Measurements from ENCODE around the gene ACTBL2. TPM values are rescaled to one million over a fixed set of nuclear protein-coding genes. Genes with fewer than 3 reads are reported as not detected.
A peak's percentile ranks its signal among the peaks of the same experiment; 100 is the strongest.

ACTBL2 gene
- total and polyA plus RNA-seq, 3 donors from 2014 or later, result 0.15 to 0.16 TPM; not detected in 1

DNA sequence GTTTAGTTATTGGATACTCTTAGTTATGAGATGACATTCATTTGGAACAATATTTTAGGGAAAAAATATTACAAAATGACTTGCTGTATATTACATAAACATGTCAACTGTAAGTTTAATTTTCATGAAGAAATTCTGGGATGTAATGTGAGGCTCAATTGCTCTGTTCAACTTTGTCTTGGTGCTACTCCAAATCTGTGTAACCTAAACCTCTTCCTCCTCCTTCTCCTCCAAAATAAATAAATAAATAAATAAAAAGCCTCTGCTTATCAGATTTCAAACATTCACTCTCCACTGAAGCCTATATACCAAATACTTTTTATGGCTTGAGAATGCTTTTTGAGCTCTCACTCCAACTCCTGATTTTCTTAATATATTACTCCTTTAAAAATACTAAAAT is 27.7 kb downstream of the ACTBL2 start:
- intact Hi-C loops (cut with DNase I; ENCODE audit: low total_unique reads), result no loop called here
- Histone ChIP-seq H3K4me3 (no peak overlapping the region), H3K36me3 (ENCODE audit: low read depth, missing control alignments) (no peaks in the 10 kb centered on the region), H3K4me1 (peaks cover 42% of the 10 kb centered on the region), H3K9me3 (no peaks in the 10 kb centered on the region), H3K27ac (no peak overlapping the region), H3K27me3 (no peaks in the 10 kb centered on the region)
- TF ChIP-seq, protein P1, sequence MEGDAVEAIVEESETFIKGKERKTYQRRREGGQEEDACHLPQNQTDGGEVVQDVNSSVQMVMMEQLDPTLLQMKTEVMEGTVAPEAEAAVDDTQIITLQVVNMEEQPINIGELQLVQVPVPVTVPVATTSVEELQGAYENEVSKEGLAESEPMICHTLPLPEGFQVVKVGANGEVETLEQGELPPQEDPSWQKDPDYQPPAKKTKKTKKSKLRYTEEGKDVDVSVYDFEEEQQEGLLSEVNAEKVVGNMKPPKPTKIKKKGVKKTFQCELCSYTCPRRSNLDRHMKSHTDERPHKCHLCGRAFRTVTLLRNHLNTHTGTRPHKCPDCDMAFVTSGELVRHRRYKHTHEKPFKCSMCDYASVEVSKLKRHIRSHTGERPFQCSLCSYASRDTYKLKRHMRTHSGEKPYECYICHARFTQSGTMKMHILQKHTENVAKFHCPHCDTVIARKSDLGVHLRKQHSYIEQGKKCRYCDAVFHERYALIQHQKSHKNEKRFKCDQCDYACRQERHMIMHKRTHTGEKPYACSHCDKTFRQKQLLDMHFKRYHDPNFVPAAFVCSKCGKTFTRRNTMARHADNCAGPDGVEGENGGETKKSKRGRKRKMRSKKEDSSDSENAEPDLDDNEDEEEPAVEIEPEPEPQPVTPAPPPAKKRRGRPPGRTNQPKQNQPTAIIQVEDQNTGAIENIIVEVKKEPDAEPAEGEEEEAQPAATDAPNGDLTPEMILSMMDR (IDR thresholded peaks at IDR 0.05), result no peak
- TF ChIP-seq POLR2A (IDR thresholded peaks at IDR 0.05), result no peak
- no peak for DNase-seq

DNA sequence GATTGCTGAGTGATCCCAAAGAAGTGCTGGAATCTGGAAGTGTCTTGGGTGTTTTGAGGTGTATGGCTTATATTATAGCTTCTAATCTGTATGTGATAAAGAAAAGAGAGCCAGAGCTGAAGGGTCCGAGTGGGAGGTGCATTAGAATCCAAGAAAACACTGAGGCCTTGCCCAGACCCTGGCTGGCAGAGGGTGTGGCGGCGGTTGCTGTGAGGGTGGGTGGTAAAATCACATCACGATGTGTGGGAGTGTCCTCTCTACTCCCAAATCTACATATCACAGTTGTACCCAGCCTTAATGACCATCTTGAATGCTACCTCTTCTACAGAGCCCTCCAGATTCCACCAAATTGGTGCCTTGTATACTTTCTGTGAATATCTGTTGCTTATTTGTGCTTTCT is 28.9 kb downstream of the ACTBL2 start:
- Histone ChIP-seq H3K4me1 (peaks cover 42% of the 10 kb centered on the region), H3K36me3 (ENCODE audit: low read depth, missing control alignments) (no peaks in the 10 kb centered on the region), H3K27me3 (no peaks in the 10 kb centered on the region), H3K27ac (peak overlapping the region; percentile 81 to 83), H3K9me3 (no peaks in the 10 kb centered on the region), H3K4me3 (no peak overlapping the region)
- TF ChIP-seq POLR2A (IDR thresholded peaks at IDR 0.05), result no peak
- TF ChIP-seq, protein P1 (IDR thresholded peaks at IDR 0.05), result no peak
- no peak for DNase-seq
- 87% methylated on average over 4 of the region's 4 CpGs for WGBS, 2 donors
- intact Hi-C loops (cut with DNase I; ENCODE audit: low total_unique reads), result no loop called here

DNA sequence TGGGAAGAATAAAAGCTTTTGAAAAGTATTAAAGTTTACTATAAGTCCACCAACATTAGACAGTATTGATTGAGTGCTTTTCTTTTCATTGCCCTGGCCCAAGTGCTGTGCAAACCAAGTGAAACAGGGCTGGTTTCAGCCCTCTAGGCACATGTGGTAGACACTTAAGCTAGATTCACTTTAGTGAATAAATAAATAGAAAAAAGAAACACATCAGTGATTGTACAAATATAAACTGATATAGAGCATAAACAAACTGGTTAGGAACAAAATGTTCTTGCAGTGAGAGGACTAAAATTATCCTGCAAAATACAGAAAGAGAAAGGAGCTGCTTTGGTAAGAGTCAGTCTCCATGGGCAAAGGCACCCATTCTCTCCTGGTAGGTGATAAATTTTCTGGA is 29.7 kb downstream of the ACTBL2 start:
- no peak for DNase-seq
- H3K27ac ChIP-seq, result peak overlapping the region; percentile 29 to 83
- H3K27me3 ChIP-seq, result no peaks in the 10 kb centered on the region
- H3K36me3 ChIP-seq (ENCODE audit: low read depth, missing control alignments), result no peaks in the 10 kb centered on the region
- no peak for TF ChIP-seq POLR2A (IDR thresholded peaks at IDR 0.05)
- TF ChIP-seq, protein P1 (IDR thresholded peaks at IDR 0.05), result no peak
- H3K4me3 ChIP-seq, result no peak overlapping the region
- peaks cover 42% of the 10 kb centered on the region for H3K4me1 ChIP-seq
- H3K9me3 ChIP-seq, result no peaks in the 10 kb centered on the region
- intact Hi-C loops (cut with DNase I; ENCODE audit: low total_unique reads), result no loop called here

DNA sequence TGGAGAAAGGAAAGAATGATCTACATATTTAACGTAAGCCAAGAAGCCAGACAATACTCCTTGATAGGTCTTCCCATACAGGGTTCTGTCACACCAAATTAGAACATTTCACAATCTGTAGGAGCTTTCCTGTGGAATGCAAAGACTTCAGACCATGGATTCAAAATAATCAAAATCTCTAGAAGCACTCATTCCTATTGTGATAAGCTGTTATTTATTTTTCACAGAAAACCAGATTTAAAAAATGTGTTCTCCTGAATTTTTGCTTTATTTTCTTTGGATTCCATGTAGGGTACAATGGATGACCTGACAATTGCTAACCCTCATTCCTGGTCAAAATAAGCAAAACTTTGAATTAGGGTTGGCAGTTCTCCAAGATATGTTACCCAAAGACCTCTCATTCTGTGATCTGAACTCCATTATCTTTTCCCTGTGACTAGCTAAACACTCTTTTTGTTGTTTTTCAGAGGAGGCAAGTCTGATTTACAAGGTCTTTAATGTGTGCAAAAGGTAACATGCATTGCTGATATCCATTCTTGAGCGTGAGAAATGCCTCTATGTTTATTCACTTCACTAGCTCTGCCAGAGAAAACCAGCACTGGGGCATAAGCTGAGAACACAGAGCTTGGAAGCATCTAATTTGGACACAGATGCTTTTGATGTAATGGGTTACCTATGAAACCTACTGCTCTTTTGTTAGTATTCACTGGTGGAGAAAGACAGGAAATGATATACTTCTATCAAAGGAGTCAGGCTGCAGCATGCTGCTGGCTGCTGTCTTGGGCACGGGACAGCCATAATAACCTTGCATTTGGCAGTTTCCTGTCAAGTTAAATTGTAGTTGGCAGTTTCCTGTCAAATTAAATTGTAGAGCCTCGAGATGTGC is 31.4 kb downstream of the ACTBL2 start:
- Histone ChIP-seq H3K27me3 (no peaks in the 10 kb centered on the region), H3K4me1 (peaks cover 34% of the 10 kb centered on the region), H3K27ac (peak overlapping the region; percentile 69 to 83), H3K4me3 (no peak overlapping the region), H3K36me3 (ENCODE audit: low read depth, missing control alignments) (no peaks in the 10 kb centered on the region), H3K9me3 (no peaks in the 10 kb centered on the region)
- TF ChIP-seq POLR2A (IDR thresholded peaks at IDR 0.05), result no peak
- TF ChIP-seq, protein P1 (IDR thresholded peaks at IDR 0.05), result no peak
- intact Hi-C loops (cut with DNase I; ENCODE audit: low total_unique reads), result no loop called here
- WGBS, 2 donors, result 44 to 53% methylated on average over 4 of the region's 4 CpGs
- no peak for DNase-seq

DNA sequence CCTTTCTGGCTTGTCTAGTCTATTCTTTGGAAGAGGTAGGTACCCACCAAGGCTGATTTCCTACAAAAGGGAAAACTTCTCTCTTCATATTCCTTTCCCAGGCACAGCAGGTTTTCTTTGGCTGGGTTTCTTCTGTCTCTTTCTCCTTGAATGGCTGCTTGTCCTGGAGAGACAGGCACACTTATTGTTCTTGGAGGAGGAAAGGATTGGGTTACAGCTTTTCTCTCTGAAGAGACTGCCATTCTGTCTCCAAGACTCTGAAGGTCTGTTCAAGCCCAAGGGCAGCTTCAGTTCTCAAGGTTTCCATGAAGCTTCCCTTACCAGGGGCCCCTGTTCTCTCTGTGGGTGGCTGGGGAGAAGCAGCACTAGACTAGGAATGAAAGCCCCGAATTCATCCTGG is 33.9 kb downstream of the ACTBL2 start:
- intact Hi-C loops (cut with DNase I; ENCODE audit: low total_unique reads), result no loop called here
- Histone ChIP-seq H3K9me3 (no peaks in the 10 kb centered on the region), H3K4me3 (no peak overlapping the region), H3K36me3 (ENCODE audit: low read depth, missing control alignments) (no peaks in the 10 kb centered on the region), H3K27me3 (no peaks in the 10 kb centered on the region), H3K27ac (no peak overlapping the region), H3K4me1 (peaks cover 28% of the 10 kb centered on the region)
- no peak for DNase-seq
- WGBS, 2 donors, result 47 to 67% methylated on average over 1 of the region's 1 CpG
- TF ChIP-seq, protein P1 (IDR thresholded peaks at IDR 0.05), result no peak
- TF ChIP-seq POLR2A (IDR thresholded peaks at IDR 0.05), result no peak
